Activated T-helper 1 cell treated with anti-CD3 and anti-CD28 coated beads, Interleukin-12 subunit alpha, Interleukin-12 subunit beta, Interleukin-2, Interleukin-4 antibody, amounts not matched to agents 30 ng/mL and 10 ng/mL and 1 ng/mL, durations not matched to agents 14 hours and 24 hours and 36 hours (primary cell): Measurements from ENCODE around the gene ELMO3. TPM values are rescaled to one million over a fixed set of nuclear protein-coding genes. Genes with fewer than 3 reads are reported as not detected.

ENCODE experiments used
- DNase-seq: peaks from one replicate; pipeline ENCODE4 v3.0.0; 2021; ENCODE audit warnings: low spot score
- H3K27ac Mint-ChIP-seq: one replicate; pipeline ENCODE4 v1.8.0; 2021; ENCODE audit warnings: mild to moderate bottlenecking, mixed read lengths
- H3K27me3 Mint-ChIP-seq: one replicate; pipeline ENCODE4 v1.8.0; 2022; ENCODE audit warnings: mild to moderate bottlenecking, moderate library complexity, mixed read lengths; ENCODE audit not compliant: insufficient read depth
- H3K36me3 Mint-ChIP-seq: one replicate; pipeline ENCODE4 v1.8.0; 2021; ENCODE audit warnings: low read depth, mixed read lengths
- H3K4me1 Mint-ChIP-seq: one replicate; pipeline ENCODE4 v1.8.0; 2021; ENCODE audit warnings: low read depth, mixed read lengths
- H3K4me3 Mint-ChIP-seq: one replicate; pipeline ENCODE4 v1.8.0; 2021; ENCODE audit warnings: mild to moderate bottlenecking, moderate library complexity, mixed read lengths
- H3K9me3 Mint-ChIP-seq: one replicate; pipeline ENCODE4 v1.8.0; 2021; ENCODE audit warnings: mixed read lengths
- intact Hi-C: fragments of 100-400 bp; cut with micrococcal nuclease; formaldehyde crosslinking; loops from one replicate; pipeline ENCODE4 v1.15.1; 2024
- total RNA-seq: library from RNA; stranded (reverse); gene quantifications from 2 replicates; pipeline ENCODE4 v1.2.3, GENCODE V29; 2022

ELMO3 gene
- total RNA-seq, 1 donor from 2014 or later = 8.5 TPM

- no peaks in the 10 kb centered on the region for H3K9me3 Mint-ChIP-seq
- H3K4me1 Mint-ChIP-seq = peaks cover 51% of the 10 kb centered on the region
- DNase-seq = no peak
- H3K27ac Mint-ChIP-seq = peak overlapping the region; percentile 56
- intact Hi-C loops = loop anchor here (10.0 kb wide), 2 partner anchors 844 to 1084 kb away; partner anchors contain the start of gene NFATC3
- no peak overlapping the region for H3K4me3 Mint-ChIP-seq
- H3K36me3 Mint-ChIP-seq = peaks cover 19% of the 10 kb centered on the region
- no peaks in the 10 kb centered on the region for H3K27me3 Mint-ChIP-seq
These were observed 42.3 kb downstream of the ELMO3 start for GRCh38 chr16:67241008-67241900.

DNA sequence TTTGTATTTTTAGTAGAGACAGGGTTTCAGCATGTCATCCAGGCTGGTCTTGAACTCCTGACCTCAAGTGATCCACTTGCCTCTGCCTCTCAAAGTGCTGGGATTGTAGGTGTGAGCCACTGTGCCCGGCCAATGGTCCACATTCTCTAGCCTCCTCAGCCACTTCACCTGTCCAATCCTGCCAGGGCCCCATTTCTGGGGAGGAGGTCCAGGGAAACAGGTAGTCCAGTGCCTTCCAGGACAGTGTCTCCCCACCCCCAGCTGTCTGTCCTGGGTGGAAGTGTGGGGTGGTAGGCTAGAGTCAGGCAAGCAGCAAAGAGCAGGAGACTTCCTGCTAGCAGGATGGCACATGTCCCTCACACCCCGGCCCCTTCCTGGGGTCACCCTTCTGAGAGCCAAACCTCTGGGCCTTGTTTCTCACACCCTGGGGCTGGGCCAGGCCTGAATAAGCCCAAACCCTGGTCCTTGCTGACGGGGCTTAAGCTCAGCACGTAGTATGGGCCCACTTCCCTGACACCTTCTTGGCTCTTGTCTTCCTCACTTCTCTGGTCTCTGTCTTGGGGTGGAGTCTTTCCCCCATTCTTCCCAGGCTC is 43.3 kb downstream of the ELMO3 start:
- Mint-ChIP-seq H3K4me1 (peaks cover 51% of the 10 kb centered on the region), H3K9me3 (no peaks in the 10 kb centered on the region), H3K27me3 (no peaks in the 10 kb centered on the region), H3K27ac (peak overlapping the region; percentile 67), H3K36me3 (peaks cover 15% of the 10 kb centered on the region), H3K4me3 (no peak overlapping the region)
- no peak for DNase-seq
- intact Hi-C loops = loop anchor here (10.0 kb wide), 2 partner anchors 843 to 1083 kb away; partner anchors contain the start of gene NFATC3

DNA sequence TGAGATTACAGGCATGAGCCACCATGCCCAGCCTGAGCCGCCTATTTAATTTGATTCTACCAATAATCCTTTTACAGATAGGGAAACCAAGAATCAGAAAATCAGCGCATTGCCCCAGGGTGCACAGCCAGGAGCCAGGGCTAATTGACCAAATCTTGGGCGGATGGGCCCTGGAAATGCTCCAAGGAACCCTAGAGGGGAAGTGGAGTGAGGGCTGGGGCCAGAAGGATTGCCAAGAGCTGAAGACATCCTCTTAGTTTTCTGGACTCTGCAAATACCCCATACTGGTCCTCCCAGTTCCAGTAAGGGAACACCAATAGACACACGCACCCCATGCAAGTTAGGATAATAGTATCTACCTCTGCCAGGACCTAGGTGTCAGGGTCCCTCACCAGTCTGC is 44.5 kb downstream of the ELMO3 start:
- H3K4me3 Mint-ChIP-seq = peak overlapping the region; percentile 85
- peak overlapping the region; percentile 94 for H3K27ac Mint-ChIP-seq
- intact Hi-C loops = loop anchor here (10.0 kb wide), 2 partner anchors 841 to 1081 kb away; partner anchors contain the start of gene NFATC3
- no peaks in the 10 kb centered on the region for H3K27me3 Mint-ChIP-seq
- H3K9me3 Mint-ChIP-seq = no peaks in the 10 kb centered on the region
- H3K4me1 Mint-ChIP-seq = peaks cover 62% of the 10 kb centered on the region
- H3K36me3 Mint-ChIP-seq = peaks cover 10% of the 10 kb centered on the region
- no peak for DNase-seq

- H3K27ac Mint-ChIP-seq = peak overlapping the region; percentile 94
- H3K4me1 Mint-ChIP-seq = peaks cover 61% of the 10 kb centered on the region
- intact Hi-C loops = loop anchor here (1.0 to 10.0 kb wide), 9 partner anchors 8 to 1080 kb away; partner anchors contain the start of genes ACD, ATP6V0D1, CBFB and CTCF
- peaks cover 3% of the 10 kb centered on the region for H3K27me3 Mint-ChIP-seq
- H3K9me3 Mint-ChIP-seq = no peaks in the 10 kb centered on the region
- peaks cover 9% of the 10 kb centered on the region for H3K36me3 Mint-ChIP-seq
- peak overlapping the region; percentile 85 for H3K4me3 Mint-ChIP-seq
- DNase-seq = peak; percentile 80
These were observed 45.7 kb downstream of the ELMO3 start for GRCh38 chr16:67244387-67245185.

GRCh38 chr16:67245186-67245585 is 46.3 kb downstream of the ELMO3 start:
- Mint-ChIP-seq H3K36me3 (peaks cover 6% of the 10 kb centered on the region), H3K27ac (peak overlapping the region; percentile 94), H3K4me1 (peaks cover 64% of the 10 kb centered on the region), H3K27me3 (peaks cover 4% of the 10 kb centered on the region), H3K4me3 (peak overlapping the region; percentile 85), H3K9me3 (no peaks in the 10 kb centered on the region)
- intact Hi-C loops = loop anchor here (2.0 to 10.0 kb wide), 5 partner anchors 218 to 1080 kb away; partner anchors contain the start of genes ACD, CBFB, CTCF and NFATC3
- DNase-seq = no peak

DNA sequence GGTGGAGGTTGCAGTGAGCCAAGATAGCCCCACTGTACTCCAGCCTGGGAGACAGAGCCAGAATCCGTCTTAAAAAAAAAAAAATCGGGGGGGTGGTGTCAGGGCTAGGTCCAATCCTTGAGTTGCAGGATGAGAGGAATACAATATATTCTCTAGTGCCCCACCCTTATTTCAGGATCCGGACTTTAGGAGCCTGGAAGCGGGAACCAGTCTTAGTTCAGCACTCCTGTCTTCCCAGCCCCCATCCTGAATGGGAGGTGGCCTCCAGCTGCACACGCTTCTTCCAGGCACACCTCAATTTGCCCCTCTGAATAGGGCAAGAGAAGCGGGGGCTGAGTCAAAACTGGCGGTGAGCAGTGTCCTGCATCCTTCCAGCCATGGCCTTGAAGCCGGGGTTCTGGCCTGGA is 46.7 kb downstream of the ELMO3 start:
- H3K4me1 Mint-ChIP-seq = peaks cover 66% of the 10 kb centered on the region
- peaks cover 6% of the 10 kb centered on the region for H3K36me3 Mint-ChIP-seq
- no peak for DNase-seq
- intact Hi-C loops = loop anchor here (2.0 to 10.0 kb wide), 7 partner anchors 63 to 1079 kb away; partner anchors contain the start of genes ACD, CBFB, CTCF and GFOD2
- peaks cover 6% of the 10 kb centered on the region for H3K27me3 Mint-ChIP-seq
- H3K4me3 Mint-ChIP-seq = peak overlapping the region; percentile 85
- H3K9me3 Mint-ChIP-seq = no peaks in the 10 kb centered on the region
- peak overlapping the region; percentile 94 for H3K27ac Mint-ChIP-seq

- Mint-ChIP-seq H3K4me3 (peak overlapping the region; percentile 85), H3K36me3 (peaks cover 6% of the 10 kb centered on the region), H3K27me3 (peaks cover 6% of the 10 kb centered on the region), H3K9me3 (no peaks in the 10 kb centered on the region), H3K27ac (peak overlapping the region; percentile 94), H3K4me1 (peaks cover 64% of the 10 kb centered on the region)
- peak; percentile 33 for DNase-seq
- intact Hi-C loops = loop anchor here (2.0 to 10.0 kb wide), 6 partner anchors 63 to 1079 kb away; partner anchors contain the start of genes CBFB, CTCF, GFOD2 and MATCAP1
These were observed 47.3 kb downstream of the ELMO3 start for GRCh38 chr16:67246081-67246755.

GRCh38 chr16:67246756-67247191 is 47.8 kb downstream of the ELMO3 start:
- Mint-ChIP-seq H3K4me3 (peak overlapping the region; percentile 85), H3K36me3 (peaks cover 2% of the 10 kb centered on the region), H3K9me3 (no peaks in the 10 kb centered on the region), H3K4me1 (peaks cover 59% of the 10 kb centered on the region), H3K27ac (peak overlapping the region; percentile 87), H3K27me3 (peaks cover 6% of the 10 kb centered on the region)
- intact Hi-C loops = loop anchor here (1.0 to 10.0 kb wide), 9 partner anchors 33 to 1078 kb away; partner anchors contain the start of genes CBFB, CTCF, E2F4 and FBXL8
- DNase-seq = no peak

DNA sequence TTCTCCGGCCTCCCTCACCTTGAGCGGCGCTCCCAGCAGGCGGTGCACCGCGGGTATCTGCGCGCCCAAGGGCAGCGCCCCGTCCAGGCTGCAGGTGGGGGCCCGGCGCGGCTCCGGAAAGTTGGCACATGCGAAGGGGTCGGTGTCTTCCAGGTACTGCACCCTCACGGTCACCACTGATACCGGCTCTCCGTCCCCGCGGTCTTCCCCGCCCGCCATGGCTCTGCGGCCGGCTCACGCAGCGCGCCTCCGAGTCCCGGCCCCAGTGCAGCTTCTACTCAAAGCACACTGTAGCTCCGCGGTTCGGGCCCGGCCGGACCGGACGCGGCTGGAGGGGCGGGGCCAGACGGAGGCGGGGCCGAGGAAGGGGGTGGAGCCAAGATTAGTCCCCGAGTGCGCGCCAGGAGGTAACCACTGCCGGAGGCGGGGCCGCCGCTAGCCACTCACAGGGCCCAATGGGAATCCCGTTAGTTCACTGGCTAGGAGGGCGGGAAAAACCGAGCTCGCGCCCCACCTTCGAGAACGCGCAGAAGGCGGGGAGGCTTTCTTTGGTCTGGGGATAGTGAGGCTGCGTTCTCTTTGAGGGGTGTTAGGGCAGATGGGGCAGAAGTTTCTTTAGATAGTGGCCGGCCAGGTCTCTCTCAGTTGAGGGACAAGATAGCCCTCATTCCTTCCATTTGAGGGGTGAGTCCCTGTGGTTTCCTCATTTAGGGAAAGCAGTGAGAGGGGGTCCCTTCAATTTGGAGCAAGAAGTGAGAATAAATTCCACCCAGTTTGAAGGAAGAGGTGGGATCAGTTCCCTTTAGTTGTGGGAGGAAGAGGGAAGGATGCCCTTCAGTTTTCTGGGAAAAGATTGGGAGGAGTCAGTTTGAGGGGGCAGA is 48.5 kb downstream of the ELMO3 start, which contains the start of gene FHOD1:
Gene FHOD1 (minus strand): TSS at position 290 of the 881 bp plus-strand sequence. CDS start 71 bp downstream, at position 219.
- Mint-ChIP-seq H3K36me3 (peaks cover 2% of the 10 kb centered on the region), H3K27ac (peak within 1 kb of the TSS; percentile 87), H3K4me1 (peaks cover 52% of the 10 kb centered on the region), H3K9me3 (no peaks in the 10 kb centered on the region), H3K27me3 (peaks cover 6% of the 10 kb centered on the region), H3K4me3 (peak within 1 kb of the TSS; percentile 85)
- intact Hi-C loops = loop anchor here (1.0 to 10.0 kb wide), 10 partner anchors 32 to 1077 kb away; partner anchors contain the start of genes CBFB, CTCF, E2F4 and FBXL8
- peak; percentile 98 for DNase-seq

GRCh38 chr16:67248073-67248400 is 49.1 kb downstream of the ELMO3 start:
- H3K9me3 Mint-ChIP-seq = no peaks in the 10 kb centered on the region
- intact Hi-C loops = loop anchor here (1.0 to 10.0 kb wide), 5 partner anchors 221 to 1077 kb away; partner anchors contain the start of genes CBFB, CTCF and NFATC3
- no peak for DNase-seq
- no peaks in the 10 kb centered on the region for H3K36me3 Mint-ChIP-seq
- peak overlapping the region; percentile 85 for H3K4me3 Mint-ChIP-seq
- peak overlapping the region; percentile 87 for H3K27ac Mint-ChIP-seq
- peaks cover 48% of the 10 kb centered on the region for H3K4me1 Mint-ChIP-seq
- peaks cover 6% of the 10 kb centered on the region for H3K27me3 Mint-ChIP-seq
